DND-41 (cell line): Measurements from ENCODE around the gene LAMA2.

Source experiments
- ATAC-seq: fragments of 200-7000 bp; cut with Tn5 transposase; 3 replicates; pipeline ENCODE4 v1.9.1; 2021; ENCODE audit warnings: low read depth; ENCODE audit not compliant: insufficient read depth
- DNase-seq: peaks from one replicate; pipeline ENCODE4 v3.0.0-alpha.2; 2020
- H2AFZ ChIP-seq: 2 replicates; pipeline ENCODE4 v1.6.0; 2012; ENCODE audit warnings: low read depth, low read length
- H3K27ac ChIP-seq: 2 replicates; pipeline ENCODE4 v1.5.1; 2012; ENCODE audit warnings: low read length, inconsistent platforms
- H3K27me3 ChIP-seq: fragments of 200-600 bp; sonication (generic); 2 replicates; pipeline ENCODE4 v1.6.0; 2012; ENCODE audit warnings: low read length, mild to moderate bottlenecking, inconsistent platforms; ENCODE audit not compliant: insufficient read depth, poor library complexity
- H3K36me3 ChIP-seq: 2 replicates; pipeline ENCODE4 v1.5.1; 2012; ENCODE audit warnings: low read length, inconsistent platforms; ENCODE audit not compliant: insufficient read depth
- H3K4me1 ChIP-seq: 2 replicates; pipeline ENCODE4 v1.5.1; 2012; ENCODE audit warnings: mild to moderate bottlenecking, low read length; ENCODE audit not compliant: insufficient read depth
- H3K4me2 ChIP-seq: 2 replicates; pipeline ENCODE4 v1.6.0; 2012; ENCODE audit warnings: mild to moderate bottlenecking, moderate library complexity, low read length, inconsistent platforms; ENCODE audit not compliant: insufficient read depth
- H3K4me3 ChIP-seq, 2 experiments: fragments of 200-600 bp in 1 of 2; shearing (Covaris generic) in 1 of 2; 2 replicates each; pipeline ENCODE4 v1.5.1; 2012 to 2016; ENCODE audit warnings: inconsistent platforms in 2 of 2, low read length in 2 of 2, mild to moderate bottlenecking in 2 of 2, low read depth in 1 of 2, moderate library complexity in 1 of 2
- H3K79me2 ChIP-seq: 2 replicates; pipeline ENCODE4 v1.6.0; 2012; ENCODE audit warnings: low read length, inconsistent platforms; ENCODE audit not compliant: insufficient read depth
- H3K9ac ChIP-seq: 2 replicates; pipeline ENCODE4 v1.6.0; 2012; ENCODE audit warnings: low read depth, mild to moderate bottlenecking, inconsistent platforms, low read length, moderate library complexity
- H3K9me3 ChIP-seq: 2 replicates; pipeline ENCODE4 v1.5.1; 2012; ENCODE audit warnings: low read length, moderate library complexity, mild to moderate bottlenecking, inconsistent platforms; ENCODE audit not compliant: insufficient read depth, severe bottlenecking
- H4K20me1 ChIP-seq: 2 replicates; pipeline ENCODE4 v1.6.0; 2012; ENCODE audit warnings: low read length; ENCODE audit not compliant: insufficient read depth
- CTCF ChIP-seq: IDR thresholded peaks from 2 replicates; pipeline ENCODE4 v1.5.1; 2012; ENCODE audit warnings: borderline replicate concordance, low read length, moderate library complexity, mild to moderate bottlenecking; ENCODE audit not compliant: poor library complexity, severe bottlenecking; ENCODE audit errors: extremely low read depth
- EZH2 ChIP-seq: IDR thresholded peaks from 3 replicates; pipeline ENCODE4 v1.6.1; 2012; ENCODE audit warnings: borderline replicate concordance, low read depth, mild to moderate bottlenecking, moderate library complexity, low read length, inconsistent platforms; ENCODE audit not compliant: severe bottlenecking

LAMA2 gene

GRCh38 chr6:128903715-128904114 lies 20.8 kb downstream of the LAMA2 start:
- H4K20me1 ChIP-seq = no peaks in the 10 kb centered on the region
- no peaks in the 10 kb centered on the region for H3K9me3 ChIP-seq
- no peak overlapping the region for H3K4me2 ChIP-seq
- ATAC-seq (no peak), DNase-seq (no peak)
- H3K36me3 ChIP-seq = no peaks in the 10 kb centered on the region
- no peak overlapping the region for H3K4me3 ChIP-seq
- H3K27me3 ChIP-seq = no peaks in the 10 kb centered on the region
- no peaks in the 10 kb centered on the region for H3K79me2 ChIP-seq
- no peaks in the 10 kb centered on the region for H3K4me1 ChIP-seq
- no peak overlapping the region for H3K9ac ChIP-seq
- TF ChIP-seq CTCF = no peak
- no peak for TF ChIP-seq EZH2
- no peak overlapping the region for H3K27ac ChIP-seq
- H2AFZ ChIP-seq = no peak overlapping the region

- no peaks in the 10 kb centered on the region for H3K36me3 ChIP-seq
- no peaks in the 10 kb centered on the region for H3K4me1 ChIP-seq
- H4K20me1 ChIP-seq = no peaks in the 10 kb centered on the region
- ATAC-seq = no peak
- no peaks in the 10 kb centered on the region for H3K27me3 ChIP-seq
- no peak overlapping the region for H2AFZ ChIP-seq
- no peak overlapping the region for H3K4me3 ChIP-seq
- H3K27ac ChIP-seq = no peak overlapping the region
- H3K4me2 ChIP-seq = no peak overlapping the region
- H3K9me3 ChIP-seq = no peaks in the 10 kb centered on the region
- no peak overlapping the region for H3K9ac ChIP-seq
- no peak for TF ChIP-seq EZH2
- TF ChIP-seq CTCF = no peak
- DNase-seq = no peak
- no peaks in the 10 kb centered on the region for H3K79me2 ChIP-seq
These were observed 31.1 kb downstream of the LAMA2 start for GRCh38 chr6:128914051-128914450.

GRCh38 chr6:128918886-128919285 lies 35.9 kb downstream of the LAMA2 start:
- Histone ChIP-seq H2AFZ (no peak overlapping the region), H4K20me1 (no peaks in the 10 kb centered on the region), H3K9me3 (no peaks in the 10 kb centered on the region), H3K79me2 (no peaks in the 10 kb centered on the region), H3K4me2 (no peak overlapping the region), H3K27ac (no peak overlapping the region), H3K9ac (no peak overlapping the region), H3K27me3 (no peaks in the 10 kb centered on the region), H3K4me1 (no peaks in the 10 kb centered on the region), H3K4me3 (no peak overlapping the region), H3K36me3 (no peaks in the 10 kb centered on the region)
- ATAC-seq (no peak), DNase-seq (no peak)
- TF ChIP-seq EZH2 = no peak
- TF ChIP-seq CTCF = no peak
